NOMO-1 treated with dmso at 0.1 percent for 144 hours (cell line): Measurements from ENCODE around the gene ATXN1.

Experiments
- DNase-seq: peaks from one replicate; lab custom pipeline; 2025; ENCODE audit not compliant: unreplicated experiment; lab: John Stamatoyannopoulos, UW

The ATXN1 gene

GRCh38 chr6:16375843-16376242 is 385.4 kb downstream of the ATXN1 start:
- DNase-seq: no peak

GRCh38 chr6:16375206-16375605 is 386.1 kb downstream of the ATXN1 start:
- DNase-seq: no peak

- no peak for DNase-seq
Observed at GRCh38 chr6:16374461-16375200, 386.6 kb downstream of the ATXN1 start.

- no peak for DNase-seq
Observed at GRCh38 chr6:16374016-16374415, 387.2 kb downstream of the ATXN1 start.

GRCh38 chr6:16372029-16372776 is 389.1 kb downstream of the ATXN1 start:
- no peak for DNase-seq

- DNase-seq: no peak
Observed at GRCh38 chr6:16371401-16371800, 389.9 kb downstream of the ATXN1 start.

- DNase-seq: no peak
Observed at GRCh38 chr6:16370943-16371342, 390.3 kb downstream of the ATXN1 start.

GRCh38 chr6:16369989-16370388 is 391.3 kb downstream of the ATXN1 start:
- no peak for DNase-seq

- no peak for DNase-seq
Observed at GRCh38 chr6:16369140-16369745, 392.0 kb downstream of the ATXN1 start.

GRCh38 chr6:16367571-16367970 is 393.7 kb downstream of the ATXN1 start:
- DNase-seq: no peak

- no peak for DNase-seq
Observed at GRCh38 chr6:16363749-16364148, 397.5 kb downstream of the ATXN1 start.

- no peak for DNase-seq
Observed at GRCh38 chr6:16362819-16363589, 398.3 kb downstream of the ATXN1 start.

- no peak for DNase-seq
Observed at GRCh38 chr6:16362296-16362695, 399.0 kb downstream of the ATXN1 start.

- DNase-seq: no peak
Observed at GRCh38 chr6:16361861-16362260, 399.4 kb downstream of the ATXN1 start.

- DNase-seq: no peak
Observed at GRCh38 chr6:16361121-16361520, 400.1 kb downstream of the ATXN1 start.

GRCh38 chr6:16360365-16360764 is 400.9 kb downstream of the ATXN1 start:
- DNase-seq: no peak

- no peak for DNase-seq
Observed at GRCh38 chr6:16359563-16359962, 401.7 kb downstream of the ATXN1 start.

GRCh38 chr6:16358531-16359138 is 402.6 kb downstream of the ATXN1 start:
- DNase-seq: no peak

GRCh38 chr6:16355699-16356446 is 405.4 kb downstream of the ATXN1 start:
- no peak for DNase-seq

- DNase-seq: no peak
Observed at GRCh38 chr6:16355238-16355637, 406.0 kb downstream of the ATXN1 start.
